Parathyroid adenoma (tissue), 2 donors: ENCODE data around the gene ST6GALNAC3.

Source experiments
- H2AFZ ChIP-seq: fragments of 300-600 bp; sonication (generic); one replicate; pipeline ENCODE4 v1.7.0; 2017; ENCODE audit warnings: antibody characterized with exemption, mild to moderate bottlenecking
- H3K27ac ChIP-seq: fragments of 300-600 bp; sonication (generic); one replicate; pipeline ENCODE4 v1.7.0; 2017
- H3K27me3 ChIP-seq: fragments of 300-600 bp; sonication (generic); one replicate; pipeline ENCODE4 v1.7.0; 2017; ENCODE audit warnings: low read length; ENCODE audit not compliant: control insufficient read depth, insufficient read depth
- H3K36me3 ChIP-seq: fragments of 300-600 bp; sonication (generic); one replicate; pipeline ENCODE4 v1.7.0; 2017; ENCODE audit warnings: low read length; ENCODE audit not compliant: control insufficient read depth, insufficient read depth
- H3K4me1 ChIP-seq: fragments of 300-600 bp; sonication (generic); one replicate; pipeline ENCODE4 v1.7.0; 2017; ENCODE audit warnings: control low read depth
- H3K4me2 ChIP-seq: fragments of 300-600 bp; sonication (generic); one replicate; pipeline ENCODE4 v1.7.0; 2017; ENCODE audit warnings: low read length
- H3K4me3 ChIP-seq: fragments of 300-600 bp; sonication (generic); one replicate; pipeline ENCODE4 v1.7.0; 2017; ENCODE audit warnings: low read depth, low read length
- H3K79me2 ChIP-seq: fragments of 300-600 bp; sonication (generic); one replicate; pipeline ENCODE4 v1.7.0; 2017; ENCODE audit warnings: control low read depth
- H3K9ac ChIP-seq: fragments of 300-600 bp; sonication (generic); one replicate; pipeline ENCODE4 v1.7.0; 2017; ENCODE audit warnings: mild to moderate bottlenecking
- H3K9me3 ChIP-seq: fragments of 300-600 bp; sonication (generic); one replicate; pipeline ENCODE4 v1.7.0; 2017; ENCODE audit warnings: low read length; ENCODE audit not compliant: control insufficient read depth
- CTCF ChIP-seq: fragments of 300-600 bp; sonication (generic); IDR thresholded peaks from one replicate; pipeline ENCODE4 v1.7.0; 2017; ENCODE audit warnings: antibody characterized with exemption, mild to moderate bottlenecking
- donor health status: primary hyperparathyroidism.

ST6GALNAC3 gene

DNA sequence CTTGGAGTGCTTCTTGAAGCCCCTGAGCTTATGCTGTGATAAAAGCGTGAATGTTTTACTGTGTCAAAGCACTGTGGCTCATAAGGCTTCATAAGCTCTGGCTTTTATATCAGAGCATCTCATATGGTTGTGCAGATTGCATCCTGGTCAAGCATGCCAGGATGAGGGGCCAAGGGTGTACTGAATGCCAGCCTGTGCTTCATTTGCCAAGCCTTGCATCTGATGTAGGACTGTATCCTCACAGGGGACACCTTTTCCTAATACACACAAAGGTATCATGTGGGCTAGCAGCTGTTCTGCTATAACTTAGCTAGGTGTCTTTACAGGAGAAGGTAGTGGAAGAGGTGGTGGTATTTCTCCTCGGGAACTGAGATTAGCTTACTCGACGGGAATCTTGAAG, 134.7 kb downstream of the ST6GALNAC3 start:
- Histone ChIP-seq H3K9ac (no peak overlapping the region), H3K4me3 (no peak overlapping the region), H3K9me3 (no peaks in the 10 kb centered on the region), H3K27ac (no peak overlapping the region), H3K4me1 (no peaks in the 10 kb centered on the region), H3K4me2 (no peak overlapping the region), H3K27me3 (no peaks in the 10 kb centered on the region), H2AFZ (no peak overlapping the region), H3K79me2 (no peaks in the 10 kb centered on the region), H3K36me3 (no peaks in the 10 kb centered on the region)
- TF ChIP-seq CTCF, result no peak

GRCh38 chr1:76209648-76210047, 135.1 kb downstream of the ST6GALNAC3 start:
- H3K4me3 ChIP-seq, result no peak overlapping the region
- no peak for TF ChIP-seq CTCF

GRCh38 chr1:76210160-76210559, 135.6 kb downstream of the ST6GALNAC3 start:
- Histone ChIP-seq H3K4me2 (no peak overlapping the region), H3K79me2 (no peaks in the 10 kb centered on the region), H3K4me3 (no peak overlapping the region), H3K9ac (no peak overlapping the region), H3K27me3 (no peaks in the 10 kb centered on the region), H3K4me1 (no peaks in the 10 kb centered on the region), H2AFZ (no peak overlapping the region), H3K27ac (no peak overlapping the region), H3K9me3 (no peaks in the 10 kb centered on the region), H3K36me3 (no peaks in the 10 kb centered on the region)
- no peak for TF ChIP-seq CTCF

More at GRCh38 chr1:76209648-76210047, 135.1 kb downstream of the ST6GALNAC3 start:
- Histone ChIP-seq H3K4me1 (no peaks in the 10 kb centered on the region), H2AFZ (no peak overlapping the region), H3K36me3 (no peaks in the 10 kb centered on the region), H3K27me3 (no peaks in the 10 kb centered on the region), H3K27ac (no peak overlapping the region), H3K9me3 (no peaks in the 10 kb centered on the region), H3K79me2 (no peaks in the 10 kb centered on the region), H3K9ac (no peak overlapping the region), H3K4me2 (no peak overlapping the region)

DNA sequence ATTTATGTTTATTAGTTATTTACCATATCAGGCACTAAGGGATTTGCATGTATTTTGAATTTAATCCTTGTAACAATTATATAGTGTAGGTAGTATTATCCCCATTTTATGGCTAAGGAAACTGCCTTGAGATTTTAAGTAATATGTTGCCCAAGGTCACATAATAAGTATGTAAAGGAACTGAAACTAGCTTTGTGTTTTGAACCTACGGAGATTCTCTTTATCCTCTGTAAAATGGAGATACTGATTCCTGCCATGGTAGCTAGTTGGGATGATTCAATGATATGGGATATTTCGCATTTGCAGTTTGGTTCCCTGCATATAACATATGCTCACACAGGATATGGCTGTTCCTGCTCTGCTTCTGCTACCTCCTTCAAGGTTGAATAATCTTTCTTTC, 144.3 kb downstream of the ST6GALNAC3 start:
- no peaks in the 10 kb centered on the region for H3K79me2 ChIP-seq
- H3K4me2 ChIP-seq, result no peak overlapping the region
- no peak overlapping the region for H3K27ac ChIP-seq
- H3K27me3 ChIP-seq, result no peaks in the 10 kb centered on the region
- no peak for TF ChIP-seq CTCF
- H3K36me3 ChIP-seq, result no peaks in the 10 kb centered on the region
- H3K4me3 ChIP-seq, result no peak overlapping the region
- no peak overlapping the region for H3K9ac ChIP-seq
- H3K4me1 ChIP-seq, result no peaks in the 10 kb centered on the region
- no peak overlapping the region for H2AFZ ChIP-seq
- no peaks in the 10 kb centered on the region for H3K9me3 ChIP-seq

- no peak overlapping the region for H3K4me2 ChIP-seq
- H3K27me3 ChIP-seq, result no peaks in the 10 kb centered on the region
- TF ChIP-seq CTCF, result no peak
- no peak overlapping the region for H3K9ac ChIP-seq
- H3K79me2 ChIP-seq, result no peaks in the 10 kb centered on the region
- H3K36me3 ChIP-seq, result no peaks in the 10 kb centered on the region
- no peak overlapping the region for H3K27ac ChIP-seq
- no peaks in the 10 kb centered on the region for H3K4me1 ChIP-seq
- H3K4me3 ChIP-seq, result no peak overlapping the region
- H2AFZ ChIP-seq, result no peak overlapping the region
- H3K9me3 ChIP-seq, result no peaks in the 10 kb centered on the region
Measured at GRCh38 chr1:76219366-76219818, 144.8 kb downstream of the ST6GALNAC3 start.
